HG02798 (cell line): ENCODE results near the gene BANF1.

Experiments used
- ATAC-seq: cut with Tn5 transposase; IDR thresholded peaks from one replicate; pipeline ENCODE4 v1.9.1; 2021; ENCODE audit warnings: mild to moderate bottlenecking; ENCODE audit not compliant: unreplicated experiment, poor library complexity

BANF1 gene

GRCh38 chr11:65977621-65978390 is 24.5 kb upstream of the BANF1 start:
- ATAC-seq: no peak

- ATAC-seq: no peak
Observed at GRCh38 chr11:65978391-65979238, 23.7 kb upstream of the BANF1 start.

- no peak for ATAC-seq
Observed at GRCh38 chr11:65979261-65979759, 23.0 kb upstream of the BANF1 start.

GRCh38 chr11:65981101-65981740 is 21.1 kb upstream of the BANF1 start:
- ATAC-seq: no peak

GRCh38 chr11:65981972-65982823 is 20.1 kb upstream of the BANF1 start:
- no peak for ATAC-seq

GRCh38 chr11:65982824-65983588 is 19.3 kb upstream of the BANF1 start:
- ATAC-seq: no peak

GRCh38 chr11:65983589-65983987 is 18.7 kb upstream of the BANF1 start:
- no peak for ATAC-seq

- ATAC-seq: no peak
Observed at GRCh38 chr11:65987336-65987735, 15.0 kb upstream of the BANF1 start.

- peak; percentile 94 for ATAC-seq
Observed at GRCh38 chr11:65988791-65989592, 13.3 kb upstream of the BANF1 start.

- no peak for ATAC-seq
Observed at GRCh38 chr11:65992056-65992455, 10.2 kb upstream of the BANF1 start.

GRCh38 chr11:65997286-65997685 is 5.0 kb upstream of the BANF1 start:
- ATAC-seq: no peak

- ATAC-seq: peak; percentile 71
Observed at GRCh38 chr11:66002648-66003225, 434 bp downstream of the BANF1 start.

GRCh38 chr11:66003291-66003690 is 988 bp downstream of the BANF1 start:
- ATAC-seq: no peak

GRCh38 chr11:66004186-66004585 is 1.9 kb downstream of the BANF1 start:
- no peak for ATAC-seq

GRCh38 chr11:66006134-66006890 is 4.0 kb downstream of the BANF1 start:
- ATAC-seq: no peak

GRCh38 chr11:66006891-66007176 is 4.5 kb downstream of the BANF1 start:
- ATAC-seq: no peak

- no peak for ATAC-seq
Observed at GRCh38 chr11:66007201-66007634, 4.9 kb downstream of the BANF1 start.

- no peak for ATAC-seq
Observed at GRCh38 chr11:66008095-66008467, 5.8 kb downstream of the BANF1 start.
